OCI-LY3 (cell line): ENCODE measurements around the gene USP2.

Experiments
- EZH2phosphoT487 ChIP-seq: fragments of 200-600 bp; shearing (Covaris generic); IDR thresholded peaks from 2 replicates; pipeline ENCODE4 v1.6.1; 2018; ENCODE audit warnings: antibody characterized with exemption, mixed run types, low read depth
- TF ChIP-seq, protein P1 (sequence below): fragments of 200-600, 300-600 bp; sonication (generic); IDR thresholded peaks from 2 replicates; pipeline ENCODE4 v1.5.1; 2014; ENCODE audit warnings: antibody characterized with exemption, low read length, low read depth

GRCh38 chr11:119330237-119330636, 51.3 kb downstream of the USP2 start:
- TF ChIP-seq, protein P1, sequence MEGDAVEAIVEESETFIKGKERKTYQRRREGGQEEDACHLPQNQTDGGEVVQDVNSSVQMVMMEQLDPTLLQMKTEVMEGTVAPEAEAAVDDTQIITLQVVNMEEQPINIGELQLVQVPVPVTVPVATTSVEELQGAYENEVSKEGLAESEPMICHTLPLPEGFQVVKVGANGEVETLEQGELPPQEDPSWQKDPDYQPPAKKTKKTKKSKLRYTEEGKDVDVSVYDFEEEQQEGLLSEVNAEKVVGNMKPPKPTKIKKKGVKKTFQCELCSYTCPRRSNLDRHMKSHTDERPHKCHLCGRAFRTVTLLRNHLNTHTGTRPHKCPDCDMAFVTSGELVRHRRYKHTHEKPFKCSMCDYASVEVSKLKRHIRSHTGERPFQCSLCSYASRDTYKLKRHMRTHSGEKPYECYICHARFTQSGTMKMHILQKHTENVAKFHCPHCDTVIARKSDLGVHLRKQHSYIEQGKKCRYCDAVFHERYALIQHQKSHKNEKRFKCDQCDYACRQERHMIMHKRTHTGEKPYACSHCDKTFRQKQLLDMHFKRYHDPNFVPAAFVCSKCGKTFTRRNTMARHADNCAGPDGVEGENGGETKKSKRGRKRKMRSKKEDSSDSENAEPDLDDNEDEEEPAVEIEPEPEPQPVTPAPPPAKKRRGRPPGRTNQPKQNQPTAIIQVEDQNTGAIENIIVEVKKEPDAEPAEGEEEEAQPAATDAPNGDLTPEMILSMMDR = no peak
- no peak for TF ChIP-seq EZH2phosphoT487
